H1 (cell line): ENCODE measurements around the gene RSPO3.

Source experiments
- ASH2L ChIP-seq: fragments of 200-600, 300-600 bp; sonication (generic); IDR thresholded peaks from one replicate; pipeline ENCODE4 v1.7.1; 2017; ENCODE audit warnings: low read length
- CTCF ChIP-seq, 3 experiments: IDR thresholded peaks; 1 replicate in 2 of 3; 2 replicates in 1 of 3; pipeline versions ENCODE4 v1.5.1 to v1.6.1; 2011; ENCODE audit warnings: low read length in 3 of 3, mild to moderate bottlenecking in 3 of 3, inconsistent platforms in 2 of 3, low read depth in 1 of 3, moderate library complexity in 1 of 3; ENCODE audit not compliant: insufficient read depth in 1 of 3; ENCODE audit errors: control extremely low read depth in 1 of 3
- EP300 ChIP-seq, 2 experiments: IDR thresholded peaks; 1 replicate in 1 of 2; 2 replicates in 1 of 2; pipeline ENCODE4 v1.6.1; 2011 to 2012; ENCODE audit warnings: low read depth in 2 of 2, low read length in 2 of 2, mild to moderate bottlenecking in 2 of 2, borderline replicate concordance in 1 of 2, inconsistent platforms in 1 of 2, moderate library complexity in 1 of 2
- EZH2 ChIP-seq: fragments of 200-600 bp; sonication (generic); IDR thresholded peaks from 2 replicates; pipeline ENCODE4 v1.7.1; 2012; ENCODE audit warnings: low read depth, mild to moderate bottlenecking, moderate library complexity, low read length, inconsistent platforms; ENCODE audit not compliant: severe bottlenecking
- GABPA ChIP-seq: IDR thresholded peaks from 2 replicates; pipeline ENCODE4 v1.6.1; 2011; ENCODE audit warnings: mild to moderate bottlenecking, low read length, moderate library complexity, borderline replicate concordance; ENCODE audit not compliant: insufficient read depth
- POLR2A ChIP-seq, 2 experiments: IDR thresholded peaks; 1 replicate in 1 of 2; 2 replicates in 1 of 2; pipeline ENCODE4 v1.6.1; 2011; ENCODE audit warnings: low read depth in 2 of 2, low read length in 2 of 2, mild to moderate bottlenecking in 2 of 2; ENCODE audit errors: control extremely low read depth in 1 of 2
- TAF1 ChIP-seq: IDR thresholded peaks from 2 replicates; pipeline ENCODE4 v1.6.1; 2011; ENCODE audit warnings: mild to moderate bottlenecking, low read depth, low read length
- YY1 ChIP-seq: IDR thresholded peaks from 2 replicates; pipeline ENCODE4 v1.6.1; 2011; ENCODE audit warnings: low read depth, mild to moderate bottlenecking, low read length

- TF ChIP-seq CTCF (IDR thresholded peaks at IDR 0.05; ENCODE audit: control extremely low read depth in 1 of 3, insufficient read depth in 1 of 3, low read depth in 1 of 3, low read length in 3 of 3) = no peak
- TF ChIP-seq EZH2 = peak; percentile 94
- TF ChIP-seq GABPA = no peak
- TF ChIP-seq YY1 = no peak
- no peak for TF ChIP-seq ASH2L
- TF ChIP-seq TAF1 = no peak
- no peak for TF ChIP-seq POLR2A (IDR thresholded peaks at IDR 0.05; ENCODE audit: control extremely low read depth in 1 of 2, low read depth in 2 of 2, low read length in 2 of 2)
- no peak for TF ChIP-seq EP300 (IDR thresholded peaks at IDR 0.05; ENCODE audit: borderline replicate concordance in 1 of 2, low read depth in 2 of 2, low read length in 2 of 2)
Measured at GRCh38 chr6:127120023-127120786, 1.7 kb downstream of the RSPO3 start.
